Kidney (tissue), 14 donors: Measurements from ENCODE around the gene AGL. TPM values are rescaled to one million over a fixed set of nuclear protein-coding genes. Genes with fewer than 3 reads are reported as not detected.
"Not testable (repeated sequence)": the region's sequence is repeated elsewhere in the genome, so short reads cannot be mapped to it uniquely, and the experiment has no call there.

Experiments
- DNase-seq, 5 donors: peaks; one replicate each; pipeline ENCODE4 v3.0.0-alpha.2; 2013 to 2020
- FAIRE-seq: peaks from 2 replicates; lab custom pipeline; 2012; peaks lifted over from hg19 to GRCh38; lab: Jason Lieb, UNC
- H3K27ac ChIP-seq, 2 donors: one replicate each; pipeline ENCODE4 v1.7.0; 2013; ENCODE audit warnings: low read depth in 2 of 2, low read length in 2 of 2, inconsistent platforms in 1 of 2
- H3K27me3 ChIP-seq: one replicate; pipeline ENCODE4 v1.7.1; 2013; ENCODE audit warnings: low read length, inconsistent platforms; ENCODE audit not compliant: control insufficient read depth, insufficient read depth
- H3K36me3 ChIP-seq, 3 donors: one replicate each; pipeline versions ENCODE4 v1.7.0 to v1.7.1; 2013; ENCODE audit warnings: low read length in 3 of 3, control low read depth in 1 of 3, inconsistent platforms in 1 of 3; ENCODE audit not compliant: insufficient read depth in 3 of 3, control insufficient read depth in 2 of 3
- H3K4me1 ChIP-seq, 3 donors: one replicate each; pipeline versions ENCODE4 v1.7.0 to v1.7.1; 2013; ENCODE audit warnings: low read length in 3 of 3, inconsistent platforms in 1 of 3, low read depth in 1 of 3; ENCODE audit not compliant: control insufficient read depth in 2 of 3, insufficient read depth in 2 of 3
- H3K4me3 ChIP-seq, 3 donors: one replicate each; pipeline versions ENCODE4 v1.7.0 to v1.8.1; 2013; ENCODE audit warnings: low read length in 3 of 3, control low read depth in 1 of 3, inconsistent platforms in 1 of 3
- H3K9ac ChIP-seq, 3 donors: one replicate each; pipeline versions ENCODE4 v1.7.0 to v1.7.1; 2013; ENCODE audit warnings: low read length in 3 of 3, control low read depth in 1 of 3, inconsistent platforms in 1 of 3
- H3K9me3 ChIP-seq, 3 donors: one replicate each; pipeline versions ENCODE4 v1.7.0 to v1.7.1; 2013; ENCODE audit warnings: low read length in 3 of 3, control low read depth in 1 of 3, inconsistent platforms in 1 of 3; ENCODE audit not compliant: control insufficient read depth in 2 of 3, insufficient read depth in 1 of 3
- CTCF ChIP-seq: IDR thresholded peaks from 3 replicates; pipeline ENCODE4 v1.5.1; 2012; ENCODE audit warnings: mild to moderate bottlenecking, moderate library complexity, borderline replicate concordance; ENCODE audit not compliant: insufficient read depth; ENCODE audit errors: extremely low read depth
- intact Hi-C: fragments of 100-400 bp; cut with DNase I; formaldehyde crosslinking; loops from one replicate; pipeline ENCODE4 v1.11.1; 2022
- polyA plus RNA-seq: library from polyadenylated mRNA; stranded (reverse); fragments of 350-450 nt; fragmentation: Illumina TruSeq; extraction: RNeasy Lipid Tissue Mini Kit (QIAGEN cat#74804); gene quantifications from one replicate; pipeline ENCODE4 v1.2.3, GENCODE V29; 2014; ENCODE audit warnings: low read depth, low replicate concordance; ENCODE audit not compliant: insufficient read depth
- total RNA-seq: library from RNA; stranded (reverse); fragmentation: NEBNext Ultra II Directional; extraction: Animal tissue kit (Norgen Biotek cat#: 25700); gene quantifications from one replicate; pipeline ENCODE4 v1.2.1, GENCODE V29; 2021
- donor health status: control.
- donor health status: control.
- donor health status: control.
- donor health status: control.
- donor health status: control.
- donor health status: DM: yes; HTN: yes; CAD: no.
- donor health status: Normal renal cell carcinoma (clear cell type).

AGL gene
- total and polyA plus RNA-seq, 2 donors from 2014 or later, result 9.1 to 19.8 TPM

- H3K9me3 ChIP-seq, result no peaks in the 10 kb centered on the region
- intact Hi-C loops, result no loop called here
These were observed 25.1 kb upstream of the AGL start for GRCh38 chr1:99825098-99825497.

GRCh38 chr1:99825702-99826101, 24.5 kb upstream of the AGL start:
- Histone ChIP-seq H3K9me3 (no peaks in the 10 kb centered on the region), H3K9ac (no peak overlapping the region), H3K36me3 (no peaks in the 10 kb centered on the region), H3K4me3 (no peak overlapping the region), H3K27me3 (no peaks in the 10 kb centered on the region), H3K4me1 (no peaks in the 10 kb centered on the region), H3K27ac (no peak overlapping the region)
- intact Hi-C loops, result no loop called here
- no peak for FAIRE-seq
- no peak for TF ChIP-seq CTCF
- no peak for DNase-seq

More at GRCh38 chr1:99825098-99825497, 25.1 kb upstream of the AGL start:
- no peak overlapping the region for H3K4me3 ChIP-seq
- H3K27me3 ChIP-seq, result no peaks in the 10 kb centered on the region
- DNase-seq (no peak), FAIRE-seq (no peak)
- TF ChIP-seq CTCF, result no peak
- no peak overlapping the region for H3K9ac ChIP-seq
- no peaks in the 10 kb centered on the region for H3K4me1 ChIP-seq
- no peaks in the 10 kb centered on the region for H3K36me3 ChIP-seq
- H3K27ac ChIP-seq, result no peak overlapping the region

GRCh38 chr1:99827970-99828369, 22.2 kb upstream of the AGL start:
- H3K27ac ChIP-seq, result no peak overlapping the region
- H3K9me3 ChIP-seq, result peaks cover 0 to 5% (median 0%) of the 10 kb centered on the region in 3 donors
- H3K4me3 ChIP-seq, result no peak overlapping the region
- H3K4me1 ChIP-seq, result no peaks in the 10 kb centered on the region
- H3K27me3 ChIP-seq, result no peaks in the 10 kb centered on the region
- intact Hi-C loops, result no loop called here
- DNase-seq (no peak), FAIRE-seq (no peak)
- no peak for TF ChIP-seq CTCF
- no peak overlapping the region for H3K9ac ChIP-seq
- H3K36me3 ChIP-seq, result no peaks in the 10 kb centered on the region

GRCh38 chr1:99829269-99829668, 20.9 kb upstream of the AGL start:
- H3K9me3 ChIP-seq, result peaks cover 0 to 5% (median 0%) of the 10 kb centered on the region in 3 donors
- H3K36me3 ChIP-seq, result no peaks in the 10 kb centered on the region
- TF ChIP-seq CTCF, result no peak
- no peaks in the 10 kb centered on the region for H3K27me3 ChIP-seq
- no peak overlapping the region for H3K27ac ChIP-seq
- H3K9ac ChIP-seq, result no peak overlapping the region
- intact Hi-C loops, result no loop called here
- FAIRE-seq (no peak), DNase-seq (no peak)
- no peak overlapping the region for H3K4me3 ChIP-seq
- H3K4me1 ChIP-seq, result no peaks in the 10 kb centered on the region

GRCh38 chr1:99833911-99834310, 16.2 kb upstream of the AGL start:
- H3K4me1 ChIP-seq, H3K9ac ChIP-seq, DNase-seq, H3K36me3 ChIP-seq, H3K27me3 ChIP-seq, H3K4me3 ChIP-seq, H3K27ac ChIP-seq, intact Hi-C loops, FAIRE-seq, H3K9me3 ChIP-seq: not testable (repeated sequence)
